ENCODE results near the gene ZBTB9.
A peak's percentile ranks its signal among the peaks of the same experiment; 100 is the strongest.

ZBTB9 gene

DNA sequence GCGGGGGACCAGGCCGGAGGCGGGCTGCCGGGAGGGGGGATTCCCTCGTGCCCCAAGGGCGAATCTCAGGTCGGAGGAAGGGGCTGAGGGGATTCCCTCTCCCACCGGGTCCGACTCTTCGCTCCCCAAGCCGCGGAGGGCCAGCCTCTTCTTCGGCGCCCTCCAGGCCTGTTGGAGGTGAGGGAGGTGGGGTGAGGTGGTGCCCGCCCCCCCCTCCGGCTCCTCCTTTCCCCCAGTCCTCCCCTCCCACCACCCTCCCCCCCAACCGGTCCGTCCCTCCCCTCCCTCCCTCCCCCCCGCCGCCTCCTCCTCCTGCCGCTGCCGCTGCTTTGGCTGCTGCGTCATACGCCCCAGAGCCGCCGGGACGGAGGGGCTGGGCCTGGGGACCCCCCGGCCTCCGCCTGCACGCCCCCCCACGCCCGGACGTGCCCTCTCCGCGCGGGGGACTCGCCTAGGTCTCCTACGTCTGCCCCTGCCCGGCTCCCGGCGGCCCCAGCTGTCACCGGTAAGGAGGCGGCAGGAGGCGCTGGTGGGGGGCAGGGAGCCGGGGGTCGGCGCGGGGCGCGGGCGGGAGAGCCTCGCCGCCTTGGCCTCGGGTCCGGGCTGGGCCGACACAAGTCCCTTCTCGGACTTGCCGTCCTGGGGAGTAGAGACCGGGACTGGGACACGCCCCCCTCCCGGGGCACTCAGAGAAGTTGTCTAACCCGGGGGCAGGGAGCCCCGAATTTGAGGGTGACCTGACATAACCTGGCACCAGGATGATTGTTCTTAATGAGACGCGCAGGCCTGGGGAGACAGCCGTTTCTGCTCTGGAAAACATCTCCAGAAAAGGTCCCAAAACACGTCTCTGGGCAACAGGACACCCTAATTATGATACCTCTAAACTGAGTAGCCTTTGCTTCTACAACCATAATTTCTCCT is 43.4 kb upstream of the ZBTB9 start, which contains the start of gene PHF1:
TSS of gene PHF1 (plus strand) at position 304 of the 921 bp plus-strand sequence. CDS start 1,250 bp downstream, outside the sequence.
- H3K9me2 ChIP-seq (replicated peaks; ENCODE audit: insufficient read depth, low read length): no peaks in the 10 kb centered on the region
- peak within 1 kb of the TSS; percentile 35 for H2AFZ ChIP-seq (ENCODE audit: low read depth, low read length, severe bottlenecking)
- H3K27ac ChIP-seq (ENCODE audit: low read depth, low read length): peak within 1 kb of the TSS; percentile 85
- H3F3A ChIP-seq (ENCODE audit: insufficient read depth): peaks cover 68% of the 10 kb centered on the region
- TF ChIP-seq, protein P1, sequence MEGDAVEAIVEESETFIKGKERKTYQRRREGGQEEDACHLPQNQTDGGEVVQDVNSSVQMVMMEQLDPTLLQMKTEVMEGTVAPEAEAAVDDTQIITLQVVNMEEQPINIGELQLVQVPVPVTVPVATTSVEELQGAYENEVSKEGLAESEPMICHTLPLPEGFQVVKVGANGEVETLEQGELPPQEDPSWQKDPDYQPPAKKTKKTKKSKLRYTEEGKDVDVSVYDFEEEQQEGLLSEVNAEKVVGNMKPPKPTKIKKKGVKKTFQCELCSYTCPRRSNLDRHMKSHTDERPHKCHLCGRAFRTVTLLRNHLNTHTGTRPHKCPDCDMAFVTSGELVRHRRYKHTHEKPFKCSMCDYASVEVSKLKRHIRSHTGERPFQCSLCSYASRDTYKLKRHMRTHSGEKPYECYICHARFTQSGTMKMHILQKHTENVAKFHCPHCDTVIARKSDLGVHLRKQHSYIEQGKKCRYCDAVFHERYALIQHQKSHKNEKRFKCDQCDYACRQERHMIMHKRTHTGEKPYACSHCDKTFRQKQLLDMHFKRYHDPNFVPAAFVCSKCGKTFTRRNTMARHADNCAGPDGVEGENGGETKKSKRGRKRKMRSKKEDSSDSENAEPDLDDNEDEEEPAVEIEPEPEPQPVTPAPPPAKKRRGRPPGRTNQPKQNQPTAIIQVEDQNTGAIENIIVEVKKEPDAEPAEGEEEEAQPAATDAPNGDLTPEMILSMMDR (IDR thresholded peaks at IDR 0.05; ENCODE audit: insufficient read depth, low read length, poor library complexity, severe bottlenecking): peak; percentile 26
- no peak for TF ChIP-seq EZH2phosphoT487 (conservative IDR thresholded peaks at IDR 0.05; ENCODE audit: low read length)
- no peaks in the 10 kb centered on the region for H3K9me3 ChIP-seq (ENCODE audit: insufficient read depth, low read length)
- H3K4me2 ChIP-seq (ENCODE audit: low read depth, low read length, poor library complexity, severe bottlenecking): peak within 1 kb of the TSS; percentile 90
- H3K27me3 ChIP-seq (ENCODE audit: low read length): no peaks in the 10 kb centered on the region
- H3K9ac ChIP-seq (ENCODE audit: low read length): peak within 1 kb of the TSS; percentile 79
- peak within 1 kb of the TSS; percentile 72 for H3K4me3 ChIP-seq (ENCODE audit: insufficient read depth, low read length, poor library complexity, severe bottlenecking)
- H4K20me1 ChIP-seq (ENCODE audit: low read depth, low read length): no peaks in the 10 kb centered on the region
- H3K79me2 ChIP-seq (ENCODE audit: insufficient read depth, low read length): peaks cover 4% of the 10 kb centered on the region; the same call in 1 of the 2 replicates
- H3K36me3 ChIP-seq (ENCODE audit: low read length): peaks cover 14% of the 10 kb centered on the region; the same call in 1 of the 2 replicates

DNA sequence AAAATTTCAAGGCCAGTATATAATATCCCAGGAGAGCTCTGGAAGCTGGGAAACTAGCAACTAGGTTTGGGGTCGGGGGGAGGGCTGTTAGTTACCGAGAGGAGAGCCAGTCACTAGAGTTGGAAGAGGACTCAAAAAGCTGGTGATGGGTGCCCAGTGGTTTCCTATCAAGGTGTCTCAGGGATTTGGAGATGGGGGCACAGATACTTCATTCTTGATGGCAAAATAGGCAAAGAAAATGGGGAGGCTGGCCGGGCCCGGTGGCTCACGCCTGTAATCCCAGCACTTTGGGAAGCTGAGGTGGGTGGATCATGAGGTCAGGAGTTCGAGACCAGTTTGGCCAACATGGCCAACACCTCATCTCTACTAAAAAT is 42.8 kb upstream of the ZBTB9 start:
- H3K36me3 ChIP-seq (ENCODE audit: low read length): peaks cover 11% of the 10 kb centered on the region; the same call in 1 of the 2 replicates

DNA sequence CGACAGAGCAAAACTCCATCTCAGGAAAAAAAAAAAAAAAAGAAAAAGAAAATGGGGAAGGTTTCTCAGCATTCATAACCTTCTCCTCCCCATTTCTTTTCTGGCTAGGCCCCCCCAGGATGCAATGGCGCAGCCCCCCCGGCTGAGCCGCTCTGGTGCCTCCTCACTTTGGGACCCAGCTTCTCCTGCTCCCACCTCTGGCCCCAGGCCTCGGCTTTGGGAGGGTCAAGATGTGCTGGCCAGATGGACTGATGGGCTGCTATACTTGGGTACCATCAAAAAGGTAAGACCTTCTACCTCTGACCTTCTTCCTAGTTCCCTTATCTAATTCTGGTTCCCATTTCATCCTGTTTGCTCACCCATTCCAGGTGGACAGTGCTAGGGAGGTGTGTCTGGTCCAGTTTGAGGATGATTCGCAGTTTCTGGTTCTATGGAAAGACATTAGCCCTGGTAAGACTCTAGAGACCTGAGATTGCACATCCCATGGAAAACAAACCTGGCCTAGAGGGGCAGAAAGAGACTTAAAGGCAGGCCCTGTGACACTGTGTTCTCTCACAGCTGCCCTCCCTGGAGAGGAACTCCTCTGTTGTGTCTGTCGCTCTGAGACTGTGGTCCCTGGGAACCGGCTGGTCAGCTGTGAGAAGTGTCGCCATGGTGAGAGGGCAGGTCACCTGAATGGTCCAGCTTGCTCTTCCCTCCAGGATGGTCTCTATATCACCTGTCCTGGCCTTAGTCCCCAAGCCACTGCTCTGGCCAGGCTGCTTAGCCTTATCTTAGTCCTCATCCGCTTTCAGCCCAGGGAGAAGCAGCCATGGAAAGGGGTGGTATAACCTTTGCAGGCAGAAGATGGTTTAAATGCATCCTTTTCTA is 42.0 kb upstream of the ZBTB9 start:
- H3K4me2 ChIP-seq (ENCODE audit: low read depth, low read length, poor library complexity, severe bottlenecking): no peak overlapping the region
- no peaks in the 10 kb centered on the region for H3K9me3 ChIP-seq (ENCODE audit: insufficient read depth, low read length)
- H4K20me1 ChIP-seq (ENCODE audit: low read depth, low read length): no peaks in the 10 kb centered on the region
- H3K36me3 ChIP-seq (ENCODE audit: low read length): peaks cover 6% of the 10 kb centered on the region; the same call in 1 of the 2 replicates
- peaks cover 59% of the 10 kb centered on the region for H3F3A ChIP-seq (ENCODE audit: insufficient read depth)
- no peaks in the 10 kb centered on the region for H3K27me3 ChIP-seq (ENCODE audit: low read length)
- H3K9me2 ChIP-seq (replicated peaks; ENCODE audit: insufficient read depth, low read length): no peaks in the 10 kb centered on the region
- H2AFZ ChIP-seq (ENCODE audit: low read depth, low read length, severe bottlenecking): no peak overlapping the region
- no peak overlapping the region for H3K9ac ChIP-seq (ENCODE audit: low read length)
- no peak overlapping the region for H3K4me3 ChIP-seq (ENCODE audit: insufficient read depth, low read length, poor library complexity, severe bottlenecking)
- peaks cover 18% of the 10 kb centered on the region for H3K79me2 ChIP-seq (ENCODE audit: insufficient read depth, low read length)
- no peak for TF ChIP-seq EZH2phosphoT487 (conservative IDR thresholded peaks at IDR 0.05; ENCODE audit: low read length)
- TF ChIP-seq, protein P1 (IDR thresholded peaks at IDR 0.05; ENCODE audit: insufficient read depth, low read length, poor library complexity, severe bottlenecking): no peak
- H3K27ac ChIP-seq (ENCODE audit: low read depth, low read length): no peak overlapping the region; the same call in 1 of the 2 replicates

More for the DNA sequence above, 42.8 kb upstream of the ZBTB9 start:
- TF ChIP-seq, protein P1 (IDR thresholded peaks at IDR 0.05; ENCODE audit: insufficient read depth, low read length, poor library complexity, severe bottlenecking): no peak
- no peak for TF ChIP-seq EZH2phosphoT487 (conservative IDR thresholded peaks at IDR 0.05; ENCODE audit: low read length)
- H2AFZ ChIP-seq (ENCODE audit: low read depth, low read length, severe bottlenecking): peak overlapping the region; percentile 15
- peaks cover 67% of the 10 kb centered on the region for H3F3A ChIP-seq (ENCODE audit: insufficient read depth)
- no peaks in the 10 kb centered on the region for H3K27me3 ChIP-seq (ENCODE audit: low read length)
- no peaks in the 10 kb centered on the region for H3K9me2 ChIP-seq (replicated peaks; ENCODE audit: insufficient read depth, low read length)
- H3K9ac ChIP-seq (ENCODE audit: low read length): peak overlapping the region; percentile 79
- peaks cover 10% of the 10 kb centered on the region for H3K79me2 ChIP-seq (ENCODE audit: insufficient read depth, low read length)
- no peaks in the 10 kb centered on the region for H3K9me3 ChIP-seq (ENCODE audit: insufficient read depth, low read length)
- H3K4me2 ChIP-seq (ENCODE audit: low read depth, low read length, poor library complexity, severe bottlenecking): peak overlapping the region; percentile 69
- H4K20me1 ChIP-seq (ENCODE audit: low read depth, low read length): no peaks in the 10 kb centered on the region
- H3K27ac ChIP-seq (ENCODE audit: low read depth, low read length): peak overlapping the region; percentile 49
- peak overlapping the region; percentile 72 for H3K4me3 ChIP-seq (ENCODE audit: insufficient read depth, low read length, poor library complexity, severe bottlenecking)
